Kidney glomerular epithelial cell (primary cell): Measurements from ENCODE around the gene GABRG2.
"Not testable (repeated sequence)": the region's sequence is repeated elsewhere in the genome, so short reads cannot be mapped to it uniquely, and the experiment has no call there.

Source experiments
- DNase-seq: peaks from one replicate; lab custom pipeline; 2025; lab: John Stamatoyannopoulos, UW

Gene GABRG2

GRCh38 chr5:162067655-162068411, at the start of gene GABRG2:
TSS of gene GABRG2 (plus strand) at chr5:162067773. CDS start at chr5:162068000, 227 bp downstream.
- no peak for DNase-seq

GRCh38 chr5:162025312-162025711, 42.3 kb upstream of the GABRG2 start:
- no peak for DNase-seq

- DNase-seq, result no peak
Observed at GRCh38 chr5:162026803-162027202, 40.8 kb upstream of the GABRG2 start.

GRCh38 chr5:162037431-162037830, 30.1 kb upstream of the GABRG2 start:
- DNase-seq, result no peak

GRCh38 chr5:162047279-162047678, 20.3 kb upstream of the GABRG2 start:
- no peak for DNase-seq

GRCh38 chr5:162052676-162053075, 14.9 kb upstream of the GABRG2 start:
- no peak for DNase-seq

GRCh38 chr5:162055095-162055494, 12.5 kb upstream of the GABRG2 start:
- not testable (repeated sequence) for DNase-seq

- no peak for DNase-seq
Observed at GRCh38 chr5:162067162-162067561, 411 bp upstream of the GABRG2 start.

GRCh38 chr5:162068412-162068811, 839 bp downstream of the GABRG2 start:
- peak; percentile 36 for DNase-seq

- DNase-seq, result no peak
Observed at GRCh38 chr5:162068936-162069335, 1.4 kb downstream of the GABRG2 start.

GRCh38 chr5:162078805-162079204, 11.2 kb downstream of the GABRG2 start:
- DNase-seq, result no peak

GRCh38 chr5:162091336-162091735, 23.8 kb downstream of the GABRG2 start:
- DNase-seq, result no peak

GRCh38 chr5:162096448-162096847, 28.9 kb downstream of the GABRG2 start:
- no peak for DNase-seq

GRCh38 chr5:162107591-162107990, 40.0 kb downstream of the GABRG2 start:
- no peak for DNase-seq

- no peak for DNase-seq
Observed at GRCh38 chr5:162119801-162120200, 52.2 kb downstream of the GABRG2 start.

- DNase-seq, result peak; percentile 2
Observed at GRCh38 chr5:162128117-162128516, 60.5 kb downstream of the GABRG2 start.

GRCh38 chr5:162132348-162132747, 64.8 kb downstream of the GABRG2 start:
- DNase-seq, result no peak

GRCh38 chr5:162139190-162139589, 71.6 kb downstream of the GABRG2 start:
- DNase-seq, result no peak

- DNase-seq, result no peak
Observed at GRCh38 chr5:162154242-162154641, 86.7 kb downstream of the GABRG2 start.

- DNase-seq, result no peak
Observed at GRCh38 chr5:162160401-162160800, 92.8 kb downstream of the GABRG2 start.

GRCh38 chr5:162163663-162164062, 96.1 kb downstream of the GABRG2 start:
- DNase-seq, result no peak

GRCh38 chr5:162174358-162174974, 106.9 kb downstream of the GABRG2 start:
- DNase-seq, result no peak

- DNase-seq, result no peak
Observed at GRCh38 chr5:162187371-162187770, 119.8 kb downstream of the GABRG2 start.

GRCh38 chr5:162189719-162190118, 122.1 kb downstream of the GABRG2 start:
- no peak for DNase-seq
